Glomerular endothelial cell (primary cell): ENCODE results near the gene SUPT20HL1. TPM values are rescaled to one million over a fixed set of nuclear protein-coding genes. Genes with fewer than 3 reads are reported as not detected.
"Not testable (repeated sequence)": the region's sequence is repeated elsewhere in the genome, so short reads cannot be mapped to it uniquely, and the experiment has no call there.

Source experiments
- DNase-seq: peaks from one replicate; pipeline ENCODE4 v3.0.0-alpha.2; 2011; ENCODE audit warnings: low read depth, low spot score; ENCODE audit errors: extremely low read depth
- total RNA-seq: library from RNA; depleted of rRNA; stranded (reverse); fragments of >200 nt; gene quantifications from 2 replicates; pipeline ENCODE4 v1.2.3, GENCODE V29; 2015

Gene SUPT20HL1
- total RNA-seq, 1 donor from 2014 or later, result not detected

DNA sequence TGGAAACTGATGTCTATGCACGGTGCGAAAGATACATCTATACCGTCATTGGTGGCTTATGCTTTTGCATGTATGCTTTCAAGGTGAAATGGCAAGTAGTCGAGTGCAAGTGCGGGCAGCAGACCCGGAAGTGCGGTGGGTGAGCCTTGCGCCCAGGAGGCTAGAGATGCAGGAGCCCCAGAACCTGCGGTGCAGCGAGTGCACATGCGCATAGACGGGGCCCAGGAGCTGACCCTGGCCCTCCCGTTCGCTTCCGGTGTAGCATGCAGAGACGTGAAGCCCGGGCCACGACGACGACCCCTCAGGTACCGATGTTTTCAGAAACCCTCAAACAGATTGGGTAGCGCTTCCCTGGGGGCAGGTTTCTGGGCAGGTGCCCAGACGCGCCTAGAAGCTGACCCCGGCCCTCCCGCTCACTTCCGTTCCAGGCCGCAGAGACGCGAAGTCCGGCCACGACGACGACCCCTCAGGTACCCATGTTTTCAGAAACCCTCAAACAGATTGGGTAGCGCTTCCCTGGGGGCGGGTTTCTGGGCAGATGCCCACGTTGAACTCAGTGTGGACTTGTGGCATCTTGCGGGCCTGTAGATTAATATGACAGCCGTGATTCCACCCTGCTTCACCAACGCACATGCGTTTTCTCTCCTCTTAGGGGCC, 1.8 kb downstream of the SUPT20HL1 start:
- DNase-seq, result not testable (repeated sequence)

- not testable (repeated sequence) for DNase-seq
These were observed 3.2 kb downstream of the SUPT20HL1 start for GRCh38 chrX:24363432-24364181.

GRCh38 chrX:24364326-24364725, 3.9 kb downstream of the SUPT20HL1 start:
- DNase-seq, result no peak

DNA sequence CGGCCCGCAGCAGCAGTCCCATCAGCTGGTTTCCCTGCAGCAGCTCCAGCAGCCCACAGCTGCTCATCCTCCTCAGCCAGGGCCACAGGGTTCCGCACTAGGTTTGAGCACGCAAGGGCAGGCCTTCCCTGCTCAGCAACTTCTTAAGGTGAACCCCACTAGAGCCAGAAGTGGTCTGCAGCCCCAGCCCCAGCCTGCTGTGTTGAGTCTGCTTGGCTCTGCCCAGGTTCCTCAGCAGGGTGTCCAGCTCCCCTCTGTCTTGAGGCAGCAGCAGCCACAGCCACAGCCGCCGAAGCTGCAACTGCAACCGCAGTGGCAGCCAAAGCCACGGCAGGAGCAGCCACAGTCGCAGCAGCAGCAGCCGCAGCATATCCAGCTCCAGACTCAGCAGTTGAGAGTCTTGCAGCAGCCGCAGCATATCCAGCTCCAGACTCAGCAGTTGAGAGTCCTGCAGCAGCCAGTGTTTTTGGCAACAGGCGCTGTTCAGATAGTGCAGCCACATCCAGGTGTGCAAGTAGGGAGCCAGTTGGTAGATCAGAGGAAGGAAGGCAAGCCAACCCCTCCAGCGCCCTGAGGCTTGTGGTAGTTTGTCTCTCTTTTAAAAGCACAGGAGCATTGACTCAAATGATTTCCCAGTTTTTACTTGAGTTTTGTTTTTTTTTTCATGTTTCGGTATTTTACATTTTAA, 4.6 kb downstream of the SUPT20HL1 start:
- DNase-seq, result no peak

DNA sequence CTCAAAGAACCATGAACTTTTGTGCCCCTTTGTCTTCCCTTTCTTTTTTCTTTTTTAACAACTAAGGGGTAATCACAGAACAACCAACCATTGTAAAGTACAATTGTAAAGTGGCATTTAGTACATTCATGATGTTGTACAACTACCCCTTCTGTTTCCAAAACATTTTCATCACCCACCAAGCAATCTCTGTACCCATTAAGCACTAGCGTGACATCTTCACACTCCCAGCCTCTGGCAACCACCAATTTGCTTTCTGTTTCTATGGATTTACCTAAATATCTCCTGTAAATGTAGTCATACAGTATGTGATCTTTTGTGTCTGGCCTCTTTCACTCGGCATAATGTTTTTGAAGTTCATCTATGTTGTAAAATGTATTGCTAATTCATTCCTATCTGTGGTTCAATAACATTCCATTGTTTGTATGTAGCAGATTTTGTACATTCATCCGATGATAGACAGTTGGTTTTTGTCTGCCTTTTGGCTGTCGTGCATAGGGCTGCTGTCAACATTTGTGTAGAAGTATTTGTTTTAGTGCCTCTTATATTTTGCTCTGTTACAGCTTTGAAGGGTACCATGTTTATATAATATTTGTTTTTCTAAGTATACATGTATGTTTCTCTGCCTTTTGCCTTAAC, 6.4 kb downstream of the SUPT20HL1 start:
- DNase-seq, result not testable (repeated sequence)

- DNase-seq, result no peak
These were observed 9.4 kb downstream of the SUPT20HL1 start for GRCh38 chrX:24369816-24370215.

DNA sequence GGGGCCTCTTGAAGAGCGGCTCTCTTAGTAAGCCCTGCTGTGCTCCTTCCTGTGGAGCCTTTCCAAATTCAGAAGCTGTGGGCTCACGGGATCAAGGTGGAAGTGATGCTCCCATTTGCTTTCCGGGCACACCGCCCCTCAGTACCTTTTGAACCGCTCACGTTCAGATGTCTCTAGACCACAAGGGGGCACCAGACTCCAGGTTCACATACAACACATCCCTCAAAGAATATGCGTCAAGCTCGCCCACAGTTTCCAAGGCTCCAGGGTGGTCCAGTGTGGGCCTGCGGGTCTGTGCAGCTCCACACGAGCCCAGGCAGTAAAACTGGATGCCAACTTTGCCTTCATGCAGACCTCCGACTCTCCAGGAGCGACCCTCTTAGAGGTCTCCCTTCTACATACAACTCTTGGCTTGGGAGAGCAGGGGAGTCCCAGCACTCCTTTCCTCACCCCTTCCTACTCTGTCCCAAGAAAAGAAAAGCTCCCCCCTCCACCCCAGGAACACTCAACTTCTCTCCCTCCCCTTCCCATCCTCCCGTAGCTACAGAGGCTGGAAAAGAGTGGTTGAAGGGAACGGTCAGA, 11.0 kb downstream of the SUPT20HL1 start:
- no peak for DNase-seq

DNA sequence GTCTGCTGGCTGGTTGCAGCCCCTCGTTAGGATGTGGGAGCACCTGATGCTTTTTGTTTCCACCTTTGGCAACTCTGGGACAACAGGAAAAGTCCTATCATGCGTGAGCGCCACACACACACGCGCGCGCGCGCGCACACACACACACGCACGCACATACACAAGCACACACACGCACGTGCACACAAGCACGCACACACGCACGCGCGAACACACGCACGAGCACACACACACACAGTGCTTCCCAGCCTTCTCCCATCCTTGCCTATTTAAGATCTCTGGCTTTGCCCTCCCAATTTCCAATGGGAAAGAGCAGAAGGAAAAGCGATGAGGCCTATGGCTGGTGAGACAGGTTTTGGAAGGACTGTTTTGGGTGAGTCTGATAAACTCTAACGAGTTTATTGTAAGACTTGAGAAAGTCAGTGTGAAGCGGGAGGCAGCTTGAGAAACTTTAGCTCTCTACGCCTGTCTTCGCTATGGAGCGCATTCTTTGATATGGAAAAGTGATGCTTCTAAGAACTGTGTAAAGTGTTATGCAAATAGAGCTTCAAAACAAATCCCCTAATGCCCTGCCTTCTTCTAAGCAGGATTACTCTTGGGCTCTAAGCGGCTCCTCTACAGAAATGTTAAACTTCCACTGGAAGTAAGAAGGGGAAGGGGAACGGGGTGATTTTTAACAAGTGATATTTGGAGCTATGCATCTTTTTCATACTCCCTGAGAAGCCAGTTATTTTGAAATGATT, 11.8 kb downstream of the SUPT20HL1 start:
- DNase-seq, result no peak

GRCh38 chrX:24375600-24376131, 15.2 kb downstream of the SUPT20HL1 start:
- no peak for DNase-seq

- DNase-seq, result no peak
These were observed 16.0 kb downstream of the SUPT20HL1 start for GRCh38 chrX:24376403-24376802.

DNA sequence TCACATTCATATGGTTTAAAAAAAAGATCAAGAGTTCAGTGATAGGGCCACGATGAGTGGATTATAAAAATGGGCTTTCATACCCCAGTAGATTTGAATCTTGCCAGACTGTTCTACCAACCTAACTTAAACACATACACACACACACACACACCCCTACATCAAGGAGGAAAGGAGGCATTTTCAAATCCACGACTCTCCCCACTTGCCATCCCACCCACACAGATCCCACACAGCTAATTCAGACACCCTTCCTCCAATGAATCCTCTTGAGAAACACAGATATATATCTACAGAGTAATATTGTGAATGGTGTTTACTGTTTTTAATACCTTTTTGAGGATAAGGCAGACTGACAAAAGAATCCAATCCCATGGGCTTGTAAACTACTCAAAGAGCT, 16.8 kb downstream of the SUPT20HL1 start:
- DNase-seq, result no peak

GRCh38 chrX:24377911-24378468, 17.6 kb downstream of the SUPT20HL1 start:
- no peak for DNase-seq

DNA sequence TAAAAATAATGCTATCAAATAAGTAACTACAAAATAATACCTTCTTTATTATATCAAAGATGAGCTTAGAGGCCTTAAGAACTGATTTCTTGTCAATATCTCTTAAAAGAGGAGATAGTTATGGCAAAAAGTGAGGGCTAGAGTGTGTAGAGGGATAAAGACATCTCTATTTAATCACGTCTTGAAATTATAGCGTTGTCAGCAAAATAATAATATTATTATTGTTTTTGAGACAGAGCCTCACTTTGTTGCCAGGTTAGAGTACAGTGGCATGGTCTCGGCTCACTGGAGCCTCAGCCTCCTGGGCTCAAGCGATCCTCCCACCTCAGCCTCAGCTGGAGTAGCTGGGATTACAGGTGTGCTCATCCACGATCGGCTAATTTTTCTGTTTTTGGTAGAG, 18.3 kb downstream of the SUPT20HL1 start:
- DNase-seq, result no peak

GRCh38 chrX:24380262-24381187, 20.1 kb downstream of the SUPT20HL1 start:
- DNase-seq, result no peak

GRCh38 chrX:24382315-24382714, 21.9 kb downstream of the SUPT20HL1 start:
- not testable (repeated sequence) for DNase-seq

GRCh38 chrX:24387724-24388123, 27.3 kb downstream of the SUPT20HL1 start:
- DNase-seq, result no peak

- DNase-seq, result no peak
These were observed 30.9 kb downstream of the SUPT20HL1 start for GRCh38 chrX:24391389-24391788.

DNA sequence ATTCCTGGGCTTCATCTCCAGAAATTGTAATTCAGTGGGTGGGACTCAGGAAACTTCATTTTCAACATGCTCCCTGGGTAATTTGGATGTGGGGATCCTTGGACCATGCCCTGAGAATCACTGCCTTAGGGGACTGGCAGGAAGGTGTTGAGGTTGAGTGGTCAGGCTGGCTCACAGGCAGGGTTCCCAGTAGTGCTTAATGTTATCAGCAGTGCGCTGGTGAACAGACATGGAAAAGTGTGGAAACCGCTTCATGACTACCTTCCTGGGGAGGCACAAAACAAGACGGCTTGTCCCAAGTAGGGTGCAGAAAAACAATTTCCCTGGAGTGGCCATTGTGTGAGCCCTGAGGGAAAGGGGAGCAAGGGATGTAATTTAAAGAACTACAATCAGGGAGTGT, 31.4 kb downstream of the SUPT20HL1 start:
- no peak for DNase-seq

- DNase-seq, result no peak
These were observed 32.3 kb downstream of the SUPT20HL1 start for GRCh38 chrX:24392709-24393108.
